ENCODE results near the gene PLEKHA5.

GRCh38 chr12:19263672-19264071, 134.1 kb downstream of the PLEKHA5 start:
- TF ChIP-seq CTCF (IDR thresholded peaks at IDR 0.05) = no peak
- TF ChIP-seq POLR2A (IDR thresholded peaks at IDR 0.05) = no peak
- no peak for TF ChIP-seq POLR2AphosphoS5 (IDR thresholded peaks at IDR 0.05)
- no peak for TF ChIP-seq EP300 (IDR thresholded peaks at IDR 0.05)

Data from sigmoid colon (tissue), 4 donors.